GM12878 (cell line): ENCODE data around the gene GRM6. TPM values are rescaled to one million over a fixed set of nuclear protein-coding genes. Genes with fewer than 3 reads are reported as not detected.

Experiments
- ATAC-seq: fragments of 200-7000 bp; cut with Tn5 transposase; 3 replicates; pipeline ENCODE4 v1.9.1; 2020; ENCODE audit warnings: mild to moderate bottlenecking, moderate library complexity
- BruUV-seq: library from RNA; stranded (reverse); fragments of 400-500 nt; replicated peaks from 2 replicates; lab custom pipeline; 2021; lab: Mats Ljungman, UMichigan
- CTCF ChIA-PET: fragments of 300-600 bp; sonication (Branson Sonifier 250); formaldehyde crosslinking; extraction: SDS; loops from one replicate; lab custom pipeline; 2021; ENCODE audit warnings: inconsistent platforms; lab: Yijun Ruan, JAX
- POLR2A ChIA-PET: fragments of 350-600 bp; formaldehyde crosslinking; extraction: SDS; loops from one replicate; lab custom pipeline; 2021; ENCODE audit warnings: inconsistent platforms; lab: Charles Lee
- RAD21 ChIA-PET: fragments of 300-600 bp; sonication (Branson Sonifier 250); formaldehyde crosslinking; loops from one replicate; lab custom pipeline; 2023; ENCODE audit warnings: antibody characterized with exemption; ENCODE audit not compliant: unreplicated experiment; lab: Charles Lee
- SMC1A ChIA-PET: fragments of 300-600 bp; sonication (Branson Sonifier 250); formaldehyde crosslinking; loops from one replicate; lab custom pipeline; 2023; ENCODE audit not compliant: unreplicated experiment, uncharacterized antibody; lab: Charles Lee
- DNase-seq: peaks from one replicate; pipeline ENCODE4 v3.0.0-alpha.2; 2011; ENCODE audit warnings: low read depth, low spot score
- FAIRE-seq: peaks from 3 replicates; lab custom pipeline; 2011; peaks lifted over from hg19 to GRCh38; lab: Jason Lieb, UNC
- H2AFZ ChIP-seq: 2 replicates; pipeline ENCODE4 v1.6.0; 2011; ENCODE audit warnings: low read depth, low read length, control low read depth; ENCODE audit not compliant: control insufficient read depth
- H3K27ac ChIP-seq: 2 replicates; pipeline ENCODE4 v1.5.1; 2011; ENCODE audit warnings: control low read depth; ENCODE audit not compliant: control insufficient read depth, insufficient read depth
- H3K27me3 ChIP-seq, 2 experiments: replicated peaks in 1 of 2; 2 replicates each; pipeline versions ENCODE4 v1.6.0 to v1.6.1; 2011; ENCODE audit warnings: low read length in 1 of 2; ENCODE audit not compliant: control insufficient read depth in 2 of 2, insufficient read depth in 2 of 2
- H3K36me3 ChIP-seq, 2 experiments: 2 replicates each; pipeline ENCODE4 v1.5.1; 2011; ENCODE audit warnings: low read length in 1 of 2; ENCODE audit not compliant: control insufficient read depth in 2 of 2, insufficient read depth in 2 of 2
- H3K4me1 ChIP-seq: 2 replicates; pipeline ENCODE4 v1.6.1; 2011; ENCODE audit warnings: mild to moderate bottlenecking, low read length, moderate library complexity, mixed read lengths; ENCODE audit not compliant: control insufficient read depth, insufficient read depth
- H3K4me2 ChIP-seq: 2 replicates; pipeline ENCODE4 v1.6.0; 2011; ENCODE audit warnings: control low read depth; ENCODE audit not compliant: control insufficient read depth, insufficient read depth
- H3K4me3 ChIP-seq: fragments of 200-600 bp; sonication (generic); 2 replicates; pipeline ENCODE4 v1.5.1; 2016
- H3K79me2 ChIP-seq: 2 replicates; pipeline ENCODE4 v1.6.0; 2011; ENCODE audit warnings: low read length; ENCODE audit not compliant: control insufficient read depth, insufficient read depth
- H3K9ac ChIP-seq: 2 replicates; pipeline ENCODE4 v1.8.0; 2011; ENCODE audit warnings: low read length, control low read depth, mixed read lengths; ENCODE audit not compliant: control insufficient read depth, insufficient read depth
- H3K9me3 ChIP-seq: replicated peaks from 3 replicates; pipeline ENCODE4 v1.5.1; 2011; ENCODE audit warnings: mild to moderate bottlenecking, low read length; ENCODE audit not compliant: control insufficient read depth, insufficient read depth
- H4K20me1 ChIP-seq: 2 replicates; pipeline ENCODE4 v1.6.0; 2011; ENCODE audit not compliant: control insufficient read depth, insufficient read depth
- BCLAF1 ChIP-seq: fragments of 450-650 bp; IDR thresholded peaks from 2 replicates; pipeline ENCODE4 v1.6.1; 2017; ENCODE audit warnings: antibody characterized with exemption, mild to moderate bottlenecking, moderate library complexity
- CEBPZ ChIP-seq: fragments of 150-350 bp; IDR thresholded peaks from 2 replicates; pipeline ENCODE4 v1.6.1; 2016; ENCODE audit warnings: low read depth, low read length
- ELK1 ChIP-seq: IDR thresholded peaks from 2 replicates; pipeline ENCODE4 v1.6.1; 2012; ENCODE audit warnings: low read depth, low read length, improper control_type of control experiment
- IKZF2 ChIP-seq, 2 experiments: fragments of 450-650 bp; IDR thresholded peaks; 2 replicates each; pipeline ENCODE4 v1.6.1; 2017; ENCODE audit warnings: mild to moderate bottlenecking in 2 of 2, moderate library complexity in 2 of 2
- KAT2A ChIP-seq: conservative IDR thresholded peaks from 2 replicates; pipeline ENCODE4 v1.6.1; 2011; ENCODE audit warnings: low read depth, low read length; ENCODE audit not compliant: control insufficient read depth
- MTA2 ChIP-seq: fragments of 450-650 bp; IDR thresholded peaks from 2 replicates; pipeline ENCODE4 v1.6.1; 2016; ENCODE audit warnings: low read depth, mild to moderate bottlenecking, moderate library complexity
- NFYB ChIP-seq: IDR thresholded peaks from 2 replicates; pipeline ENCODE4 v1.6.1; 2011; ENCODE audit warnings: low read depth, mild to moderate bottlenecking, low read length, improper control_type of control experiment, moderate library complexity; ENCODE audit not compliant: insufficient read depth
- NR2C1 ChIP-seq: fragments of 450-650 bp; IDR thresholded peaks from 2 replicates; pipeline ENCODE4 v1.6.1; 2017; ENCODE audit warnings: antibody characterized with exemption, mild to moderate bottlenecking, moderate library complexity
- PBX3 ChIP-seq: IDR thresholded peaks from 2 replicates; pipeline ENCODE4 v1.6.1; 2011; ENCODE audit warnings: mild to moderate bottlenecking, low read depth, low read length, moderate library complexity; ENCODE audit not compliant: insufficient replicate concordance
- RAD51 ChIP-seq: fragments of 450-650 bp; IDR thresholded peaks from 2 replicates; pipeline ENCODE4 v1.6.1; 2016; ENCODE audit warnings: moderate library complexity, mild to moderate bottlenecking, inconsistent platforms
- SPI1 ChIP-seq: IDR thresholded peaks from 2 replicates; pipeline ENCODE4 v1.6.1; 2011; ENCODE audit warnings: low read depth, mild to moderate bottlenecking, low read length, moderate library complexity, borderline replicate concordance; ENCODE audit not compliant: insufficient read depth
- TCF3 ChIP-seq: IDR thresholded peaks from 2 replicates; pipeline ENCODE4 v1.6.1; 2012; ENCODE audit warnings: low read depth, mild to moderate bottlenecking, low read length, borderline replicate concordance; ENCODE audit not compliant: insufficient read depth
- WGBS: methylation state at CpG from one replicate; pipeline ENCODE4 v1.1.6; 2016; ENCODE audit warnings: low lambda C conversion rate; ENCODE audit not compliant: insufficient replicate concordance, insufficient coverage; ENCODE audit errors: missing lambda C conversion rate; 5-methylcytosine and 5-hydroxymethylcytosine counted together
- in situ Hi-C: fragments of 300-500 bp; cut with MboI; formaldehyde crosslinking; loops from 9 replicates; pipeline ENCODE4 v1.14.3; 2018; ENCODE audit warnings: mixed read lengths
- intact Hi-C: fragments of 100-400 bp; cut with micrococcal nuclease; formaldehyde crosslinking; loops from one replicate; pipeline ENCODE4 v1.14.2; 2022; ENCODE audit not compliant: unreplicated experiment
- polyA plus RNA-seq, 11 experiments: library from polyadenylated mRNA; depleted of rRNA in 4 of 11; unstranded in 6 of 11; stranded (reverse) in 5 of 11; fragments of >200 nt; fragmentation: Nextera tagmentation in 4 of 11; fragmentation: Illumina TruSeq in 1 of 11; extraction: Ambion mirVana in 4 of 11; extraction: Trizol in 1 of 11; gene quantifications; 1 replicate in 1 of 11; 2 replicates in 10 of 11; pipeline versions ENCODE4 v1.2.1 to v1.2.3, GENCODE V29; 2011 to 2016; ENCODE audit warnings: inconsistent platforms in 2 of 11, missing spikeins in 2 of 11, low read depth in 1 of 11
- total RNA-seq, 4 experiments: library from RNA; depleted of rRNA in 3 of 4; stranded (reverse); fragments of >200 nt in 3 of 4; fragmentation: Illumina TruSeq in 1 of 4; extraction: Trizol in 1 of 4; gene quantifications; 2 replicates each; pipeline versions ENCODE4 v1.2.1 to v1.2.3, GENCODE V29; 2013 to 2021

The GRM6 gene
- total and polyA plus RNA-seq, 10 of the 15 experiments (the other 5 are each of a cell fraction or from before 2014, with no cell fraction given) = not detected

- H3K27ac ChIP-seq = no peak overlapping the region
- FAIRE-seq (no peak), ATAC-seq (no peak), DNase-seq (no peak)
- 52% methylated on average over 15 of the region's 15 CpGs for WGBS
- no peaks in the 10 kb centered on the region for H3K4me1 ChIP-seq
- no peaks in the 10 kb centered on the region for H4K20me1 ChIP-seq
- no peaks in the 10 kb centered on the region; the same call in 2 of the 3 replicates for H3K9me3 ChIP-seq
- H3K27me3 ChIP-seq = no peaks in the 10 kb centered on the region
- no TSS peak for BruUV-seq
- intact Hi-C loops (no loop called here), in situ Hi-C loops (no loop called here)
- no peak overlapping the region for H2AFZ ChIP-seq
- CTCF ChIA-PET = no interaction called here
- POLR2A ChIA-PET = no interaction called here
- H3K4me3 ChIP-seq = no peak overlapping the region
- no peak overlapping the region for H3K9ac ChIP-seq
- SMC1A ChIA-PET = no interaction called here
- RAD21 ChIA-PET = no interaction called here
- H3K36me3 ChIP-seq = no peaks in the 10 kb centered on the region
- no peak overlapping the region for H3K4me2 ChIP-seq
- H3K79me2 ChIP-seq = no peaks in the 10 kb centered on the region
- no peak for TF ChIP-seq MTA2
- TF ChIP-seq ELK1 = no peak
- TF ChIP-seq NFYB = no peak
- TF ChIP-seq RAD51 = no peak
- TF ChIP-seq NR2C1 = no peak
- TF ChIP-seq BCLAF1 = no peak
- no peak for TF ChIP-seq TCF3
- no peak for TF ChIP-seq KAT2A
- no peak for TF ChIP-seq IKZF2 (IDR thresholded peaks at IDR 0.05)
- TF ChIP-seq SPI1 = no peak
- TF ChIP-seq CEBPZ = no peak
- TF ChIP-seq PBX3 = no peak
Observed at GRCh38 chr5:178981381-178981780, 13.7 kb downstream of the GRM6 start.
